GM21447 (cell line): ENCODE data around the gene TRPV2.
"Not testable (repeated sequence)": the region's sequence is repeated elsewhere in the genome, so short reads cannot be mapped to it uniquely, and the experiment has no call there.

Experiments
- ATAC-seq: cut with Tn5 transposase; IDR thresholded peaks from one replicate; pipeline ENCODE4 v1.9.1; 2021; ENCODE audit not compliant: unreplicated experiment

Gene TRPV2

DNA sequence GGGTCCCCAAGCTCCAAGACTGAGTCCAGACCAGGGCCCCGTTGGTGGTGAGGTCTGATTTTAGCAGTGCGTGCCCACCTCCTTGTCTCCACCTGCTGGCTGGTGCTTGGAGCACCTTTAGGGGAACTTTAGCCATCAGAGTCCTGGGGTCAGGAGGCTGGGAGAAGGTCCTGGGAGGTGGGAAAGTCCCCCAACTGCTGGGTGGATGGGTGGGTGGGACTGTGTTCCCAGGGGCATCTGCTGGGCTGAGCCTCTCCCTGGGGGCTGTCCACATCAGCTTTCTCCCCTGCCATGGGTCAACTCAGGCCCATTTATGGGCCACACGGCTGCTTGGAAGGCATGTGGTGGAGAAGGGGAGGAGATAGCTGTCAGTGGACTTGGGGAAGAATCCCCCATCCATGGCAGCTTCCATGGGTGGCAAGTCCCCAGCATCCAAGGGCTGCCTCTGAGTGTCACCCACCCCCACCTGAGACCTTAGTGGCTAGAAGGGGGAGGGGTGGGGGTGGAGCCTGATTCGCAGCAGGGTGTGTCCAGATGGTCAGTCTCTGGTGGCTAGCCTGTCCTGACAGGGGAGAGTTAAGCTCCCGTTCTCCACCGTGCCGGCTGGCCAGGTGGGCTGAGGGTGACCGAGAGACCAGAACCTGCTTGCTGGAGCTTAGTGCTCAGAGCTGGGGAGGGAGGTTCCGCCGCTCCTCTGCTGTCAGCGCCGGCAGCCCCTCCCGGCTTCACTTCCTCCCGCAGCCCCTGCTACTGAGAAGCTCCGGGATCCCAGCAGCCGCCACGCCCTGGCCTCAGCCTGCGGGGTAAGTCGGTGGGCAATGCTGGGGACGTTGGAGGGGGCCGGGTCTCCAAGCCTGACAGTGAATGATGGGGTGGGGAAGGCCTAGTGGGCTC lies at the start of gene TRPV2:
TRPV2 (plus strand) TSS at position 541 of the 894 bp plus-strand sequence. CDS start 2,098 bp downstream, outside the sequence.
- peak; percentile 46 for ATAC-seq

GRCh38 chr17:16371742-16372141 lies 43.6 kb upstream of the TRPV2 start:
- no peak for ATAC-seq

DNA sequence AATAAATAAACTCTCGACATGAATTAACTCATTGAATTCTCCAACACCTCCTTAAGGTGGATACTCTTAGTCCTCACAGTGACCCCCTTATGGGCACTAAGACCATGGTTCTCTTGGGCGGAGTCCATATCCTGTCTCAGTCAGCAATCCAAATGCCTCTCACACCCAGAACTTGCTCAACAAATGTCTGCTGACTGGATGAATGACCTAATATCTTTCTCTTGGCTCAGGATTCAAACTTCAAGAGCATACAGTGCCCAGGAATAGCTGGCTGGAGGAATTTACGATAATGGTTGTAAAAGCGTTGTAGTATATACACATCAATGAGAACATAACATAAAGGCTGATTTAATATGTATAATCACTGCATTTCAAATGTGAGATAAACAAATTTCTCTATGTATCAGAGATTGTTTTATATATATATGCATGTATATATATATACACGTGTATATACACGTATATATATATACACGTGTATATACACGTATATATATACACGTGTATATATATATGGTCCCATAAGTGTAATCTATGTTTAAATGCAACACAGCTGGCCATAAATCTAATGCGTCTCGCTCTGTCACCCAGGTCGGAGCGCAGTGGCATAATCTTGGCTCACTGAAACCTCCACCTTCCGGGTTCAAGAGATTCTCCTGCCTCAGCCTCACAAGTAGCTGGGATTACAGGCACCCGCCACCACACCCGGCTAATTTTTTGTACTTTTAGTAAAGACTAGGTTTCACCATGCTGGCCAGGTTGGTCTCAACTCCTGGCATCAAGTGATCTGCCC lies 41.0 kb upstream of the TRPV2 start:
- no peak for ATAC-seq

- ATAC-seq: no peak
These were observed 37.4 kb upstream of the TRPV2 start for GRCh38 chr17:16377941-16378341.

- no peak for ATAC-seq
These were observed 36.6 kb upstream of the TRPV2 start for GRCh38 chr17:16378636-16379282.

GRCh38 chr17:16379654-16380053 lies 35.7 kb upstream of the TRPV2 start:
- ATAC-seq: no peak

DNA sequence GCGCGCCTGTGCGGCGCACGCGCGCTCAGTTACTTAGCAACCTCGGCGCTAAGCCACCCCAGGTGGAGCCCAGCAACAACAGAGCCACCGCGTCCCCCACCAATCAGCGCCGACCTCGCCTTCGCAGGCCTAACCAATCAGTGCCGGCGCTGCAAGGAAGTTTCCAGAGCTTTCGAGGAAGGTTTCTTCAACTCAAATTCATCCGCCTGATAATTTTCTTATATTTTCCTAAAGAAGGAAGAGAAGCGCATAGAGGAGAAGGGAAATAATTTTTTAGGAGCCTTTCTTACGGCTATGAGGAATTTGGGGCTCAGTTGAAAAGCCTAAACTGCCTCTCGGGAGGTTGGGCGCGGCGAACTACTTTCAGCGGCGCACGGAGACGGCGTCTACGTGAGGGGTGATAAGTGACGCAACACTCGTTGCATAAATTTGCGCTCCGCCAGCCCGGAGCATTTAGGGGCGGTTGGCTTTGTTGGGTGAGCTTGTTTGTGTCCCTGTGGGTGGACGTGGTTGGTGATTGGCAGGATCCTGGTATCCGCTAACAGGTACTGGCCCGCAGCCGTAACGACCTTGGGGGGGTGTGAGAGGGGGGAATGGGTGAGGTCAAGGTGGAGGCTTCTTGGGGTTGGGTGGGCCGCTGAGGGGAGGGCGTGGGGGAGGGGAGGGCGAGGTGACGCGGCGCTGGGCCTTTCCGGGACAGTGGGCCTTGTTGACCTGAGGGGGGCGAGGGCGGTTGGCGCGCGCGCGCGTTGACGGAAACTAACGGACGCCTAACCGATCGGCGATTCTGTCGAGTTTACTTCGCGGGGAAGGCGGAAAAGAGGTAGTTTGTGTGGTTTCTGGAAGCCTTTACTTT lies 34.5 kb upstream of the TRPV2 start, which contains the start of gene UBB:
UBB (plus strand) TSS at position 452 of the 856 bp plus-strand sequence. CDS start 817 bp downstream, outside the sequence.
- peak; percentile 87 for ATAC-seq

GRCh38 chr17:16381496-16381820 lies 33.9 kb upstream of the TRPV2 start:
- ATAC-seq: peak; percentile 13

DNA sequence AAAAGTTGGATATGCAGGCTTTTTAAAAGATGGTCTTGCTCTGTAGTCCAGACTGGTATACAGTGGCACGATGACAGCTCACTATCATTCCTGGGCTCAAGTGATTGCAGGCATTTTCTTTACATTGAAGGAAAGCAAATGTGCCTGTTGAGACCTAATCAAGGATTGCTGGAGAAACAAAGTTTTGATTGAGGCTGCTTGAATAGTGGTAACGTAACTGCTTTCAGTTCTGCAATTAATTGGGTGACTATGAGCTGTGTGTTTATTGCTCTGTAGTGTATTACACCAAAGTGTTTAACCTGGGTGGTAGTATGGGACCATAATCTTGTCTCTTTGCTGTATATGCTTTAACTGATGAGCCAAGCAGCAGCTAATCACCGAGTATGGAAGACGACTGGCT lies 32.2 kb upstream of the TRPV2 start:
- no peak for ATAC-seq

DNA sequence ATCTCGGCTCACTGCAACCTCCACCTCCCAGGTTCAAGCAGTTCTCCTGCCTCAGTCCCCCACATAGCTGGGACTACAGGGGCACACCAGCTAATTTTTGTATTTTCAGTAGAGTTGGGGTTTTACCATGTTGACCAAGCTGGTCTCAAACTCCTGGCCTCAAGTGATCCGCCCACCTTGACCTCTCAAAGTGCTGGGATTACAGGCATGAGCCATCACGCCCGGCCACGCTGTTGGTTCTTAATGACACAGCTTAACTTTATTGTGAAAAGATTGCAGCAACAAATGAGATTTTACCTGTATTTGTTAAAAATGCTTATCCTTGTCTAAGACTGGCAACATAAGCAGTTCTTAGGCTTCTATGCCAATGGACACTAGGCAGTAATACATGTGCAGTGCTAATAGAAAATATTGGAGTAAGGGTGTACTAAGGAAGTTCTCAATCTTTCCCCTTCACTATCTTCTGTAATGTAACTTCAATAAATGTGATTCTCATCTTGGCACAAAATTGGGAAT lies 31.5 kb upstream of the TRPV2 start:
- ATAC-seq: no peak

- no peak for ATAC-seq
These were observed 30.8 kb upstream of the TRPV2 start for GRCh38 chr17:16384557-16384956.

GRCh38 chr17:16386126-16386507 lies 29.3 kb upstream of the TRPV2 start:
- not testable (repeated sequence) for ATAC-seq

GRCh38 chr17:16391451-16391850 lies 23.9 kb upstream of the TRPV2 start:
- no peak for ATAC-seq

- ATAC-seq: not testable (repeated sequence)
These were observed 22.9 kb upstream of the TRPV2 start for GRCh38 chr17:16392491-16392890.

DNA sequence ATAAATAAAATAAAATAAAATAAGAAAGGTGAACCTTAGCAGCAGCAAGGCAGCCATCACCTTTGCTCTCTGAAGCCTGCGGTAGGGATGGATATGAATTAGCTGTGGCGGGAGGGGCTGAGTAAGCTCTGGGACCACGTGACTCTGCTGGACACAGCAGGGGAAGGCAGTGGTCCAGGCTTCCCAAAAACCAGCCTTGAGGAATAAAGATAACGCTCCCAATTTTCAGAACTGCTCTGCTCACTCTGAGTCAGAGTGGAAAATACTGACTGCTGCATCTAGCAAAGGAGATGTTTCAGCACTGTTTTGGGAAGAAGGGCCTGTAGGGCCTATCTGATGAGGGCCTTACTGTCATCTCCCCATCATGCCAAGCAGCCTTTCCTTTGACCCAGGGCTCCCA lies 19.5 kb upstream of the TRPV2 start:
- not testable (repeated sequence) for ATAC-seq

- ATAC-seq: not testable (repeated sequence)
These were observed 18.7 kb upstream of the TRPV2 start for GRCh38 chr17:16396693-16397092.

DNA sequence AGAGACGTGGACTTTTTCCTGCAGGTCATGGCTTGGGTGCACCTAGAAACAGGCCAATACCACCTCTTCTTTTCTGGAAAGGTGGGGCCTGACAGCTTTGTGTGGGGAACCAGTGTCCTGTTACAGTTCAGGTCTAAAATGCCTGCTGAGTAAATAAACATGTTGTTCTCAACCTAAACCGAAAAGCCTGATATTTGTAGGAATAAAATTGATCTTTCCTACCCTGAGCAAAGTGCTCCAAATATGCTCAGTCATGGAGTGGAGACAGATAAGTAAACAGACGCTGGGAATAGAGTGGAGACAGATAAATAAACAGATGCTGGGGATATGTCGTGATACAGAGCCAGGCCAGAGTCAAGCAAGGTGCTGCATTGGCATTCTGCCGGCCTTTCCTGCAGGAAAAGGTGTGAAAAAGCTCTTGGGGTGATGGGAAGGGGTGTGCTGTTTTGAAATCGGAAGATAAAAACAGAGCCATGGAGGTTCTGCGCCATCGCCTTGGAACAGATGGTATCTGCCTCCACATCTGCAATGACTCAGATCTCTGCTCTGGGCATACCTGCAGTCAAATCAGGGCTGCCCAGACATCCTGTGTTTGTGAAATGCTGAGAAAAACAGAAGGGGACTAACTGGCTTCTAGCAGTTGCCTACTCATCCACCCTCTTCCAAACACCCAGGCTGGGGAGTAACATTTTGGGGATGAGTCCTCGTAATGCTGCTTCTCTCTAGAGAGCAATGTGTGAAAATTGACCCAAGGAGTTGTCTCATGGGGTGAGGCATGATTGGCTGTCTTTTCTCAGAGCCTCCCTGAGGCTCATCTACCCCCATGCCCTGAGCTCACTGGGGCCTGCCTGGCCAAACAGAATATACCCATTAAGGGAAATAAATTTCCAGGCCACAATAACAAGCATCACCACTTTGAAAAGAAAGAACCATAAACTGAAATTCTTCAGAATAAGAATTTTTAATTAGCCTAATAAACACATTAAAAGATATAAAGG lies 16.8 kb upstream of the TRPV2 start:
- peak; percentile 79 for ATAC-seq

DNA sequence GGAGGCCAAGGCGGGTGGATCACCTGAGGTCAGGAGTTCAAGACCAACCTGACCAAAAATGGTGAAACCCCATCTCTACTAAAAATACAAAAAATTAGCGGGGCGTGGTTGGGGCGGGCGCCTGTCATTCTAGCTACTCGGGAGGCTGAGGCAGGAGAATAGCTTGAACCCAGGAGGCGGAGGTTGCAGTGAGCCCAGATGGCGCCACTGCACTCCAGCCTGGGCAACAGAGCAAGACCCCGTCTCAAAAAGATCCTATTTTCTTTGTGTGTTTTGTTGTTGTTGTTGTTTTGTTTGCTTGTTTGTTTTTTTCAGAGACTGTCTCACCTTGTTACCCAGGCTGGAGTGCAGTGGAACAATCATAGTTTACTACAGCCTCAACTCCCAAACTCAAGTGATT lies 11.5 kb upstream of the TRPV2 start:
- not testable (repeated sequence) for ATAC-seq
